HG03565 (cell line): ENCODE data around the gene EPHB1.

ENCODE experiments used
- ATAC-seq: cut with Tn5 transposase; IDR thresholded peaks from one replicate; pipeline ENCODE4 v1.9.1; 2021; ENCODE audit warnings: mild to moderate bottlenecking, moderate library complexity; ENCODE audit not compliant: unreplicated experiment

The EPHB1 gene

GRCh38 chr3:135076341-135076740, 281.3 kb downstream of the EPHB1 start:
- ATAC-seq: no peak

- no peak for ATAC-seq
Measured at GRCh38 chr3:135077186-135077585, 282.1 kb downstream of the EPHB1 start.

GRCh38 chr3:135078283-135078682, 283.2 kb downstream of the EPHB1 start:
- no peak for ATAC-seq

GRCh38 chr3:135079095-135079494, 284.0 kb downstream of the EPHB1 start:
- ATAC-seq: no peak

- ATAC-seq: no peak
Measured at GRCh38 chr3:135081451-135081850, 286.4 kb downstream of the EPHB1 start.

- ATAC-seq: no peak
Measured at GRCh38 chr3:135081856-135082434, 286.9 kb downstream of the EPHB1 start.

GRCh38 chr3:135082706-135083105, 287.6 kb downstream of the EPHB1 start:
- no peak for ATAC-seq

GRCh38 chr3:135083179-135083578, 288.1 kb downstream of the EPHB1 start:
- ATAC-seq: no peak

GRCh38 chr3:135083756-135084155, 288.7 kb downstream of the EPHB1 start:
- ATAC-seq: no peak

- ATAC-seq: no peak
Measured at GRCh38 chr3:135084405-135084804, 289.3 kb downstream of the EPHB1 start.

- no peak for ATAC-seq
Measured at GRCh38 chr3:135084976-135085375, 289.9 kb downstream of the EPHB1 start.

GRCh38 chr3:135085652-135086436, 290.8 kb downstream of the EPHB1 start:
- ATAC-seq: no peak

- no peak for ATAC-seq
Measured at GRCh38 chr3:135087782-135088181, 292.7 kb downstream of the EPHB1 start.

GRCh38 chr3:135089451-135089850, 294.4 kb downstream of the EPHB1 start:
- ATAC-seq: no peak

GRCh38 chr3:135090020-135090717, 295.1 kb downstream of the EPHB1 start:
- ATAC-seq: no peak

GRCh38 chr3:135091946-135092345, 296.9 kb downstream of the EPHB1 start:
- no peak for ATAC-seq

GRCh38 chr3:135093121-135093520, 298.1 kb downstream of the EPHB1 start:
- no peak for ATAC-seq

GRCh38 chr3:135097276-135097946, 302.4 kb downstream of the EPHB1 start:
- ATAC-seq: no peak

- ATAC-seq: no peak
Measured at GRCh38 chr3:135099734-135100355, 304.8 kb downstream of the EPHB1 start.

GRCh38 chr3:135100366-135100765, 305.3 kb downstream of the EPHB1 start:
- ATAC-seq: no peak

GRCh38 chr3:135103917-135104316, 308.9 kb downstream of the EPHB1 start:
- no peak for ATAC-seq
